HL-60 (cell line): ENCODE measurements around the gene SMIM14.

ENCODE experiments used
- POLR2AphosphoS5 ChIP-seq: IDR thresholded peaks from 2 replicates; pipeline ENCODE4 v1.6.1; 2012; ENCODE audit warnings: low read depth
- TF ChIP-seq, protein P1 (sequence below): IDR thresholded peaks from one replicate; pipeline ENCODE4 v1.5.1; 2011; ENCODE audit warnings: low read length, control low read depth, inconsistent platforms; ENCODE audit not compliant: insufficient read depth

DNA sequence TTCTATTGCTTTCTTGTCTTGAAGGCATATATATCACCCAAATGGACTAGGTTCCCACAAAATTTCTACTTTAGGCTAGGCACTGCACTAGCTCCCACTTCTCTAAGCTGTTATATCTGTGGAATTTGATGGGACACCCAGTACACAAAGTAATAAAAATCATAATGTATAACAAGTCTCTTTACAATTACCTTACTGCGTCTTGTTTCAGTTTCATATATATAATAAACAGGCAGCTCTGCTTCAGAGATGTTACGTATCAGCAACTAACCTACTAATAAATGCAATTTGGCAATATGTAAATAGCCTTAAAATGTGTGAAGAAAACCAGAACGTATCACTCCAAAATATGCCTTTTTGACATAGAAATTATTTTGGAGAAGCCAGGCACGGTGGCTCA, 69.5 kb downstream of the SMIM14 start:
- TF ChIP-seq, protein P1, sequence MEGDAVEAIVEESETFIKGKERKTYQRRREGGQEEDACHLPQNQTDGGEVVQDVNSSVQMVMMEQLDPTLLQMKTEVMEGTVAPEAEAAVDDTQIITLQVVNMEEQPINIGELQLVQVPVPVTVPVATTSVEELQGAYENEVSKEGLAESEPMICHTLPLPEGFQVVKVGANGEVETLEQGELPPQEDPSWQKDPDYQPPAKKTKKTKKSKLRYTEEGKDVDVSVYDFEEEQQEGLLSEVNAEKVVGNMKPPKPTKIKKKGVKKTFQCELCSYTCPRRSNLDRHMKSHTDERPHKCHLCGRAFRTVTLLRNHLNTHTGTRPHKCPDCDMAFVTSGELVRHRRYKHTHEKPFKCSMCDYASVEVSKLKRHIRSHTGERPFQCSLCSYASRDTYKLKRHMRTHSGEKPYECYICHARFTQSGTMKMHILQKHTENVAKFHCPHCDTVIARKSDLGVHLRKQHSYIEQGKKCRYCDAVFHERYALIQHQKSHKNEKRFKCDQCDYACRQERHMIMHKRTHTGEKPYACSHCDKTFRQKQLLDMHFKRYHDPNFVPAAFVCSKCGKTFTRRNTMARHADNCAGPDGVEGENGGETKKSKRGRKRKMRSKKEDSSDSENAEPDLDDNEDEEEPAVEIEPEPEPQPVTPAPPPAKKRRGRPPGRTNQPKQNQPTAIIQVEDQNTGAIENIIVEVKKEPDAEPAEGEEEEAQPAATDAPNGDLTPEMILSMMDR: no peak
- TF ChIP-seq POLR2AphosphoS5: no peak
